Parathyroid adenoma (tissue), 2 donors: ENCODE data around the gene MSI2.
A peak's percentile ranks its signal among the peaks of the same experiment; 100 is the strongest.

Source experiments
- H2AFZ ChIP-seq: fragments of 300-600 bp; sonication (generic); one replicate; pipeline ENCODE4 v1.7.0; 2017; ENCODE audit warnings: antibody characterized with exemption, mild to moderate bottlenecking
- H3K27ac ChIP-seq: fragments of 300-600 bp; sonication (generic); one replicate; pipeline ENCODE4 v1.7.0; 2017
- H3K27me3 ChIP-seq: fragments of 300-600 bp; sonication (generic); one replicate; pipeline ENCODE4 v1.7.0; 2017; ENCODE audit warnings: low read length; ENCODE audit not compliant: control insufficient read depth, insufficient read depth
- H3K36me3 ChIP-seq: fragments of 300-600 bp; sonication (generic); one replicate; pipeline ENCODE4 v1.7.0; 2017; ENCODE audit warnings: low read length; ENCODE audit not compliant: control insufficient read depth, insufficient read depth
- H3K4me1 ChIP-seq: fragments of 300-600 bp; sonication (generic); one replicate; pipeline ENCODE4 v1.7.0; 2017; ENCODE audit warnings: control low read depth
- H3K4me2 ChIP-seq: fragments of 300-600 bp; sonication (generic); one replicate; pipeline ENCODE4 v1.7.0; 2017; ENCODE audit warnings: low read length
- H3K4me3 ChIP-seq: fragments of 300-600 bp; sonication (generic); one replicate; pipeline ENCODE4 v1.7.0; 2017; ENCODE audit warnings: low read depth, low read length
- H3K79me2 ChIP-seq: fragments of 300-600 bp; sonication (generic); one replicate; pipeline ENCODE4 v1.7.0; 2017; ENCODE audit warnings: control low read depth
- H3K9ac ChIP-seq: fragments of 300-600 bp; sonication (generic); one replicate; pipeline ENCODE4 v1.7.0; 2017; ENCODE audit warnings: mild to moderate bottlenecking
- H3K9me3 ChIP-seq: fragments of 300-600 bp; sonication (generic); one replicate; pipeline ENCODE4 v1.7.0; 2017; ENCODE audit warnings: low read length; ENCODE audit not compliant: control insufficient read depth
- CTCF ChIP-seq: fragments of 300-600 bp; sonication (generic); IDR thresholded peaks from one replicate; pipeline ENCODE4 v1.7.0; 2017; ENCODE audit warnings: antibody characterized with exemption, mild to moderate bottlenecking
- donor health status: primary hyperparathyroidism.

The MSI2 gene

GRCh38 chr17:57586742-57587141 lies 330.4 kb downstream of the MSI2 start:
- H3K27ac ChIP-seq, result peak overlapping the region; percentile 29
- H3K4me1 ChIP-seq, result peaks cover 44% of the 10 kb centered on the region
- no peaks in the 10 kb centered on the region for H3K9me3 ChIP-seq
- TF ChIP-seq CTCF, result no peak
- no peaks in the 10 kb centered on the region for H3K27me3 ChIP-seq
- H3K9ac ChIP-seq, result no peak overlapping the region
- H3K79me2 ChIP-seq, result peaks cover 28% of the 10 kb centered on the region
- no peak overlapping the region for H3K4me3 ChIP-seq
- no peak overlapping the region for H2AFZ ChIP-seq
- H3K36me3 ChIP-seq, result no peaks in the 10 kb centered on the region
- H3K4me2 ChIP-seq, result peak overlapping the region; percentile 11

- Histone ChIP-seq H3K9ac (no peak overlapping the region), H3K4me2 (peak overlapping the region; percentile 11), H3K27ac (peak overlapping the region; percentile 29), H3K27me3 (no peaks in the 10 kb centered on the region), H3K4me1 (peaks cover 49% of the 10 kb centered on the region), H3K79me2 (peaks cover 28% of the 10 kb centered on the region), H3K36me3 (no peaks in the 10 kb centered on the region), H2AFZ (no peak overlapping the region), H3K4me3 (no peak overlapping the region), H3K9me3 (no peaks in the 10 kb centered on the region)
- no peak for TF ChIP-seq CTCF
These were observed 331.1 kb downstream of the MSI2 start for GRCh38 chr17:57587193-57587969.

- Histone ChIP-seq H3K27me3 (no peaks in the 10 kb centered on the region), H3K4me1 (peaks cover 47% of the 10 kb centered on the region), H3K4me3 (no peak overlapping the region), H2AFZ (no peak overlapping the region), H3K9me3 (no peaks in the 10 kb centered on the region), H3K36me3 (no peaks in the 10 kb centered on the region), H3K79me2 (peaks cover 24% of the 10 kb centered on the region), H3K4me2 (no peak overlapping the region), H3K27ac (peak overlapping the region; percentile 7), H3K9ac (no peak overlapping the region)
- no peak for TF ChIP-seq CTCF
These were observed 331.8 kb downstream of the MSI2 start for GRCh38 chr17:57588086-57588485.

- no peak overlapping the region for H2AFZ ChIP-seq
- peak overlapping the region; percentile 33 for H3K27ac ChIP-seq
- peaks cover 45% of the 10 kb centered on the region for H3K4me1 ChIP-seq
These were observed 333.1 kb downstream of the MSI2 start for GRCh38 chr17:57589151-57590034.

More at GRCh38 chr17:57589151-57590034, 333.1 kb downstream of the MSI2 start:
- H3K9me3 ChIP-seq, result no peaks in the 10 kb centered on the region
- TF ChIP-seq CTCF, result no peak
- H3K79me2 ChIP-seq, result peaks cover 27% of the 10 kb centered on the region
- no peak overlapping the region for H3K4me3 ChIP-seq
- H3K27me3 ChIP-seq, result no peaks in the 10 kb centered on the region
- H3K9ac ChIP-seq, result no peak overlapping the region
- H3K4me2 ChIP-seq, result no peak overlapping the region
- no peaks in the 10 kb centered on the region for H3K36me3 ChIP-seq
